HCT116 (cell line): ENCODE data around the gene SLC5A5. TPM values are rescaled to one million over a fixed set of nuclear protein-coding genes. Genes with fewer than 3 reads are reported as not detected.

Experiments used
- ATAC-seq: fragments of 200-7000 bp; cut with Tn5 transposase; 2 replicates; pipeline ENCODE4 v1.9.1; 2020; ENCODE audit warnings: mild to moderate bottlenecking, moderate library complexity
- BruUV-seq: library from RNA; stranded (reverse); fragments of 400-500 nt; replicated peaks from 2 replicates; lab custom pipeline; 2021; lab: Mats Ljungman, UMichigan
- CTCF ChIA-PET: fragments of 300-600 bp; sonication (Branson Sonifier 250); formaldehyde crosslinking; loops from one replicate; lab custom pipeline; 2021; ENCODE audit warnings: antibody characterized with exemption; lab: Charles Lee
- POLR2A ChIA-PET: fragments of 300-600, 350-600 bp; sonication (Branson Sonifier 250); formaldehyde crosslinking; loops from one replicate; lab custom pipeline; 2021; ENCODE audit warnings: antibody characterized with exemption; lab: Charles Lee
- RAD21 ChIA-PET, 2 experiments: fragments of 300-600 bp; sonication (Branson Sonifier 250); formaldehyde crosslinking; loops; one replicate each; lab custom pipeline; 2023; ENCODE audit warnings: low total read pairs in 2 of 2; ENCODE audit not compliant: uncharacterized antibody in 2 of 2, unreplicated experiment in 2 of 2, low non-redundant PET in 1 of 2; lab: Charles Lee
- DNase-seq: peaks from one replicate; pipeline ENCODE4 v3.0.0-alpha.2; 2010; ENCODE audit warnings: low read depth, low spot score
- H2AFZ ChIP-seq: fragments of 200-600 bp; shearing (Covaris generic), sonication (generic); 2 replicates; pipeline ENCODE4 v1.6.1; 2017; ENCODE audit warnings: low read depth, mixed run types, mixed read lengths, antibody characterized with exemption, low read length; ENCODE audit not compliant: poor library complexity, severe bottlenecking
- H3K27ac ChIP-seq: 2 replicates; pipeline ENCODE4 v1.5.1; 2012; ENCODE audit warnings: low read depth, low read length
- H3K27me3 ChIP-seq: fragments of 200-600 bp; sonication (generic); 2 replicates; pipeline ENCODE4 v1.6.1; 2016; ENCODE audit warnings: mixed run types, low read length, mixed read lengths; ENCODE audit not compliant: insufficient read depth
- H3K36me3 ChIP-seq, 2 experiments: fragments of 200-500 bp in 1 of 2; fragments of 200-600 bp in 1 of 2; sonication (Bioruptor generic) in 1 of 2; sonication (generic) in 1 of 2; 2 replicates each; pipeline versions ENCODE4 v1.5.1 to v1.6.1; 2014 to 2016; ENCODE audit warnings: low read length in 2 of 2, inconsistent platforms in 1 of 2, mixed read lengths in 1 of 2, mixed run types in 1 of 2; ENCODE audit not compliant: insufficient read depth in 2 of 2, control insufficient read depth in 1 of 2
- H3K4me1 ChIP-seq, 2 experiments: fragments of 200-600 bp in 1 of 2; sonication (generic) in 1 of 2; 2 replicates each; pipeline versions ENCODE4 v1.5.1 to v1.6.1; 2012 to 2017; ENCODE audit warnings: low read length in 2 of 2, inconsistent platforms in 1 of 2, mild to moderate bottlenecking in 1 of 2, mixed read lengths in 1 of 2, mixed run types in 1 of 2, moderate library complexity in 1 of 2; ENCODE audit not compliant: insufficient read depth in 2 of 2, control insufficient read depth in 1 of 2
- H3K4me2 ChIP-seq: fragments of 200-600 bp; sonication (generic); 2 replicates; pipeline ENCODE4 v1.6.1; 2017; ENCODE audit warnings: mixed run types, low read length, mixed read lengths
- H3K4me3 ChIP-seq, 2 experiments: fragments of 200-600 bp in 1 of 2; sonication (generic) in 1 of 2; replicated peaks in 1 of 2; 2 replicates each; pipeline ENCODE4 v1.5.1; 2011 to 2016; ENCODE audit warnings: low read length in 2 of 2, control low read depth in 1 of 2, low read depth in 1 of 2, mild to moderate bottlenecking in 1 of 2, mixed read lengths in 1 of 2, mixed run types in 1 of 2
- H3K79me2 ChIP-seq: fragments of 200-600 bp; sonication (generic); 2 replicates; pipeline ENCODE4 v1.6.1; 2017; ENCODE audit warnings: mild to moderate bottlenecking, mixed run types, low read length, moderate library complexity, mixed read lengths; ENCODE audit not compliant: insufficient read depth
- H3K9ac ChIP-seq: fragments of 200-600 bp; sonication (generic); 2 replicates; pipeline ENCODE4 v1.6.1; 2016; ENCODE audit warnings: low read length, mixed read lengths
- H3K9me2 ChIP-seq: fragments of 200-600 bp; sonication (generic), shearing (Covaris generic); 2 replicates; pipeline ENCODE4 v1.6.1; 2017; ENCODE audit warnings: mixed run types, mild to moderate bottlenecking, moderate library complexity; ENCODE audit not compliant: insufficient read depth
- H3K9me3 ChIP-seq, 2 experiments: fragments of 200-500 bp in 1 of 2; fragments of 200-600 bp in 1 of 2; sonication (Bioruptor generic) in 1 of 2; sonication (generic) in 1 of 2; 2 replicates each; pipeline ENCODE4 v1.6.1; 2014 to 2017; ENCODE audit warnings: low read length in 2 of 2, mixed read lengths in 2 of 2, inconsistent platforms in 1 of 2, low read depth in 1 of 2, mild to moderate bottlenecking in 1 of 2, mixed run types in 1 of 2, moderate library complexity in 1 of 2; ENCODE audit not compliant: control insufficient read depth in 1 of 2, insufficient read depth in 1 of 2
- H4K20me1 ChIP-seq: fragments of 200-600 bp; sonication (generic), shearing (Covaris generic); 2 replicates; pipeline ENCODE4 v1.6.1; 2017; ENCODE audit warnings: mixed run types, mild to moderate bottlenecking, moderate library complexity; ENCODE audit not compliant: insufficient read depth
- CTCF ChIP-seq, 3 experiments: fragments of 200-600 bp in 1 of 3; sonication (generic) in 1 of 3; IDR thresholded peaks in 2 of 3; conservative IDR thresholded peaks in 1 of 3; 2 replicates each; pipeline ENCODE4 v1.5.1; 2012 to 2017; ENCODE audit warnings: low read depth in 2 of 3, low read length in 2 of 3, antibody characterized with exemption in 1 of 3, borderline replicate concordance in 1 of 3, control low read depth in 1 of 3, mild to moderate bottlenecking in 1 of 3, mixed read lengths in 1 of 3, mixed run types in 1 of 3, moderate library complexity in 1 of 3; ENCODE audit not compliant: insufficient read depth in 1 of 3
- JUND ChIP-seq: IDR thresholded peaks from 2 replicates; pipeline ENCODE4 v1.6.1; 2012
- MAX ChIP-seq: IDR thresholded peaks from 2 replicates; pipeline ENCODE4 v1.6.1; 2012
- POLR2A ChIP-seq: IDR thresholded peaks from 2 replicates; pipeline ENCODE4 v1.7.0; 2011; ENCODE audit warnings: borderline replicate concordance; ENCODE audit not compliant: insufficient read depth, insufficient read length; ENCODE audit errors: extremely low read depth
- SP1 ChIP-seq: IDR thresholded peaks from 2 replicates; pipeline ENCODE4 v1.6.1; 2012; ENCODE audit warnings: low read depth
- TCF7L2 ChIP-seq: IDR thresholded peaks from 2 replicates; pipeline ENCODE4 v1.7.0; 2011; ENCODE audit warnings: borderline replicate concordance, inconsistent platforms; ENCODE audit not compliant: insufficient read depth, insufficient read length; ENCODE audit errors: extremely low read depth
- YY1 ChIP-seq: IDR thresholded peaks from 2 replicates; pipeline ENCODE4 v1.6.1; 2011; ENCODE audit warnings: low read length, low read depth, moderate library complexity, mild to moderate bottlenecking; ENCODE audit not compliant: insufficient replicate concordance; ENCODE audit errors: extremely low read depth
- ZNF274 ChIP-seq: fragments of 200-500 bp; sonication (Bioruptor generic); IDR thresholded peaks from 2 replicates; pipeline ENCODE4 v1.6.1; 2014; ENCODE audit warnings: mild to moderate bottlenecking, low read depth, low read length, inconsistent platforms
- intact Hi-C: fragments of 100-400 bp; cut with micrococcal nuclease; formaldehyde crosslinking; loops from 2 replicates; pipeline ENCODE4 v1.10.0; 2022
- total RNA-seq: library from RNA; stranded (reverse); gene quantifications from one replicate; pipeline ENCODE4 v1.2.1, GENCODE V29; 2021; ENCODE audit not compliant: unreplicated experiment

The SLC5A5 gene
- total RNA-seq, 1 experiment from 2014 or later: 0.59 TPM

GRCh38 chr19:17846146-17846545, 25.6 kb upstream of the SLC5A5 start:
- ATAC-seq (no peak), DNase-seq (no peak)
- no peaks in the 10 kb centered on the region for H3K36me3 ChIP-seq
- no peaks in the 10 kb centered on the region for H3K27me3 ChIP-seq
- H3K4me2 ChIP-seq: no peak overlapping the region
- BruUV-seq: no TSS peak
- ChIA-PET POLR2A (interaction anchor here (1.5 kb wide), 1 partner anchor 13 kb away, joined by 3 read pairs; the partner anchor contains the start of gene RPL18A), CTCF (no interaction called here), RAD21 (interaction anchor here in 1 of 2 experiments (1.0 kb wide), 1 partner anchor 10 kb away, joined by 3 read pairs; no protein-coding TSS in a partner anchor)
- H3K9me3 ChIP-seq: no peaks in the 10 kb centered on the region
- TF ChIP-seq SP1: no peak
- no peak for TF ChIP-seq POLR2A
- no peak for TF ChIP-seq JUND
- TF ChIP-seq CTCF (IDR thresholded peaks at IDR 0.05 in 2 of 3, conservative IDR thresholded peaks at IDR 0.05 in 1 of 3; ENCODE audit: borderline replicate concordance in 1 of 3, insufficient read depth in 1 of 3, low read depth in 2 of 3, low read length in 2 of 3): no peak
- no peak for TF ChIP-seq ZNF274
- TF ChIP-seq YY1: no peak
- TF ChIP-seq MAX: no peak
- TF ChIP-seq TCF7L2: no peak
- H3K4me3 ChIP-seq: no peak overlapping the region
- intact Hi-C loops: no loop called here
- H3K9ac ChIP-seq: no peak overlapping the region
- H3K79me2 ChIP-seq: peaks cover 13% of the 10 kb centered on the region
- H2AFZ ChIP-seq: no peak overlapping the region
- H3K9me2 ChIP-seq: no peaks in the 10 kb centered on the region
- H3K4me1 ChIP-seq: peaks cover 8 to 32% of the 10 kb centered on the region in 2 experiments; a peak in 3 of 4 replicates
- no peak overlapping the region for H3K27ac ChIP-seq
- no peaks in the 10 kb centered on the region for H4K20me1 ChIP-seq
